MCF 10A (cell line): ENCODE data around the gene COLEC11. TPM values are rescaled to one million over a fixed set of nuclear protein-coding genes. Genes with fewer than 3 reads are reported as not detected.

Source experiments
- BruUV-seq: library from RNA; stranded (reverse); fragments of 400-500 nt; replicated peaks from 2 replicates; lab custom pipeline; 2021; lab: Mats Ljungman, UMichigan
- CTCF ChIA-PET: fragments of 300-600 bp; sonication (Branson Sonifier 250); formaldehyde crosslinking; extraction: SDS; loops from one replicate; lab custom pipeline; 2021; ENCODE audit warnings: antibody characterized with exemption, inconsistent platforms; lab: Yijun Ruan, JAX
- POLR2A ChIA-PET: fragments of 300-600, 350-650 bp; sonication (Branson Sonifier 250); formaldehyde crosslinking; extraction: SDS; loops from one replicate; lab custom pipeline; 2020; ENCODE audit warnings: antibody characterized with exemption, inconsistent platforms; lab: Yijun Ruan, JAX
- DNase-seq: peaks from one replicate; pipeline ENCODE4 v3.0.0-alpha.2; 2018; ENCODE audit not compliant: unreplicated experiment
- H3K27ac Mint-ChIP-seq: one replicate; pipeline ENCODE4 v1.8.0; 2022; ENCODE audit warnings: mild to moderate bottlenecking, low read depth, mixed read lengths; ENCODE audit not compliant: unreplicated experiment
- H3K27me3 Mint-ChIP-seq: one replicate; pipeline ENCODE4 v1.8.0; 2022; ENCODE audit warnings: mixed read lengths; ENCODE audit not compliant: insufficient read depth, unreplicated experiment
- H3K36me3 Mint-ChIP-seq: one replicate; pipeline ENCODE4 v1.8.0; 2022; ENCODE audit warnings: mild to moderate bottlenecking, moderate library complexity, mixed read lengths; ENCODE audit not compliant: insufficient read depth, unreplicated experiment
- H3K4me1 Mint-ChIP-seq: one replicate; pipeline ENCODE4 v1.8.0; 2022; ENCODE audit warnings: mixed read lengths; ENCODE audit not compliant: insufficient read depth, unreplicated experiment
- H3K4me3 Mint-ChIP-seq: one replicate; pipeline ENCODE4 v1.8.0; 2022; ENCODE audit warnings: mild to moderate bottlenecking, moderate library complexity, mixed read lengths; ENCODE audit not compliant: unreplicated experiment
- H3K9me3 Mint-ChIP-seq: one replicate; pipeline ENCODE4 v1.8.0; 2022; ENCODE audit warnings: mixed read lengths; ENCODE audit not compliant: unreplicated experiment
- CTCF ChIP-seq: fragments of 200-600 bp; IDR thresholded peaks from one replicate; pipeline ENCODE4 v1.8.0; 2022; ENCODE audit warnings: antibody characterized with exemption, mild to moderate bottlenecking; ENCODE audit not compliant: unreplicated experiment
- intact Hi-C: fragments of 100-400 bp; cut with micrococcal nuclease; formaldehyde crosslinking; loops from 2 replicates; pipeline ENCODE4 v1.14.1; 2022
- total RNA-seq: library from RNA; stranded (reverse); gene quantifications from 2 replicates; pipeline ENCODE4 v1.2.3, GENCODE V29; 2022

COLEC11 gene
- total RNA-seq, 1 experiment from 2014 or later, result not detected

GRCh38 chr2:3602553-3603339 lies 7.8 kb downstream of the COLEC11 start:
- intact Hi-C loops, result no loop called here
- CTCF ChIA-PET, result interaction anchor here (0.7 kb wide), 1 partner anchor 12 kb away, joined by 3 read pairs; no protein-coding TSS in a partner anchor
- H3K4me3 Mint-ChIP-seq, result no peak overlapping the region
- H3K36me3 Mint-ChIP-seq, result no peaks in the 10 kb centered on the region
- H3K27ac Mint-ChIP-seq, result no peak overlapping the region
- POLR2A ChIA-PET, result no interaction called here
- no TSS peak for BruUV-seq
- DNase-seq, result no peak
- no peak for TF ChIP-seq CTCF
- no peaks in the 10 kb centered on the region for H3K4me1 Mint-ChIP-seq
- H3K9me3 Mint-ChIP-seq, result no peaks in the 10 kb centered on the region
- H3K27me3 Mint-ChIP-seq, result peaks cover 11% of the 10 kb centered on the region

GRCh38 chr2:3603536-3604206 lies 8.8 kb downstream of the COLEC11 start:
- POLR2A ChIA-PET, result no interaction called here
- no peaks in the 10 kb centered on the region for H3K36me3 Mint-ChIP-seq
- H3K4me3 Mint-ChIP-seq, result no peak overlapping the region
- peaks cover 2% of the 10 kb centered on the region for H3K27me3 Mint-ChIP-seq
- CTCF ChIA-PET, result no interaction called here
- H3K4me1 Mint-ChIP-seq, result no peaks in the 10 kb centered on the region
- H3K27ac Mint-ChIP-seq, result no peak overlapping the region
- no peaks in the 10 kb centered on the region for H3K9me3 Mint-ChIP-seq
- intact Hi-C loops, result no loop called here
- DNase-seq, result no peak
- no peak for TF ChIP-seq CTCF
- BruUV-seq, result no TSS peak

- TF ChIP-seq CTCF, result no peak
- H3K9me3 Mint-ChIP-seq, result no peaks in the 10 kb centered on the region
- no TSS peak for BruUV-seq
- no peak overlapping the region for H3K4me3 Mint-ChIP-seq
- ChIA-PET POLR2A (interaction anchor here (0.7 to 1.2 kb wide), 2 partner anchors 26 to 46 kb away, joined by 3 to 4 read pairs; partner anchors contain the start of gene RNASEH1), CTCF (no interaction called here)
- no peak overlapping the region for H3K27ac Mint-ChIP-seq
- H3K36me3 Mint-ChIP-seq, result no peaks in the 10 kb centered on the region
- no peak for DNase-seq
- H3K4me1 Mint-ChIP-seq, result no peaks in the 10 kb centered on the region
- intact Hi-C loops, result no loop called here
- no peaks in the 10 kb centered on the region for H3K27me3 Mint-ChIP-seq
Measured at GRCh38 chr2:3604207-3604877, 9.4 kb downstream of the COLEC11 start.
